H4 (cell line): ENCODE data around the gene OAS3. TPM values are rescaled to one million over a fixed set of nuclear protein-coding genes. Genes with fewer than 3 reads are reported as not detected.
A peak's percentile ranks its signal among the peaks of the same experiment; 100 is the strongest.
"Not testable (repeated sequence)": the region's sequence is repeated elsewhere in the genome, so short reads cannot be mapped to it uniquely, and the experiment has no call there.

ENCODE experiments used
- DNase-seq: peaks from one replicate; pipeline ENCODE4 v3.0.0-alpha.2; 2015; ENCODE audit warnings: low spot score
- total RNA-seq: library from RNA; depleted of rRNA; stranded (reverse); fragments of >200 nt; shearing (Covaris generic); gene quantifications from 2 replicates; pipeline ENCODE4 v1.2.3, GENCODE V29; 2014

The OAS3 gene
- total RNA-seq, 1 experiment from 2014 or later: 46.8 TPM

DNA sequence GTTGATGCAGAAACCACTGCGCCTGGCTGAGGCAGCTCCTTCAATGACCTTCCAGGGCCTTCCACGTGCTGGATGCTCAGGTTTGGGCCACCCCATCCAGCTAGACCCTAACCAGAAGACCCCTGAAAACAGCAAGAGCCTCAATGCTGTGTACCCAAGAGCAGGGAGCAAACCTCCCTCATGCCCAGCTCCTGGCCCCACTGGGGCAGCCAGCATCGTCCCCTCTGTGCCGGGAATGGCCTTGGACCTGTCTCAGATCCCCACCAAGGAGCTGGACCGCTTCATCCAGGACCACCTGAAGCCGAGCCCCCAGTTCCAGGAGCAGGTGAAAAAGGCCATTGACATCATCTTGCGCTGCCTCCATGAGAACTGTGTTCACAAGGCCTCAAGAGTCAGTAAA is 10.5 kb downstream of the OAS3 start:
- DNase-seq: no peak

DNA sequence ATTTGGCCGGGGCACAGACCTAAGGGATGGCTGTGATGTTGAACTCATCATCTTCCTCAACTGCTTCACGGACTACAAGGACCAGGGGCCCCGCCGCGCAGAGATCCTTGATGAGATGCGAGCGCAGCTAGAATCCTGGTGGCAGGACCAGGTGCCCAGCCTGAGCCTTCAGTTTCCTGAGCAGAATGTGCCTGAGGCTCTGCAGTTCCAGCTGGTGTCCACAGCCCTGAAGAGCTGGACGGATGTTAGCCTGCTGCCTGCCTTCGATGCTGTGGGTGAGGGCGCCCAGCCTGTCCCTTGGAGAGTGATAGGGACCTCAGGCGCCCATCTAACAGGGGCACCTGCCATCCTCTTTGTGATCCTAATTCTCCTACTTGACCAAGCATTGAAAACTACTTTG is 12.4 kb downstream of the OAS3 start:
- DNase-seq: no peak

DNA sequence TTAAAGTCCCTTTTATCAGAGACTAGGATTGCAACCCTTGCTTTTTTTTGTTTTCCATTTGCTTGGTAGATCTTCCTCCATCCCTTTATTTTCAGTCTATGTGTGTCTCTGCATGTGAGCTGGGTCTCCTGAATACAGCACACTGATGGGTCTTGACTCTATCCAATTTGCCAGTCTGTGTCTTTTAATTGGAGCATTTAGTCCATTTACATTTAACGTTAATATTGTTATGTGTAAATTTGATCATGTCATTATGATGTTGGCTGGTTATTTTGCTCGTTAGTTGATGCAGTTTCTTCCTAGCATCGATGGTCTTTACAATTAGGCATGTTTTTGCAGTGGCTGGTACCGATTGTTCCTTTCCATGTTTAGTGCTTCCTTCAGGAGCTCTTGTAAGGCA is 18.9 kb downstream of the OAS3 start:
- not testable (repeated sequence) for DNase-seq

DNA sequence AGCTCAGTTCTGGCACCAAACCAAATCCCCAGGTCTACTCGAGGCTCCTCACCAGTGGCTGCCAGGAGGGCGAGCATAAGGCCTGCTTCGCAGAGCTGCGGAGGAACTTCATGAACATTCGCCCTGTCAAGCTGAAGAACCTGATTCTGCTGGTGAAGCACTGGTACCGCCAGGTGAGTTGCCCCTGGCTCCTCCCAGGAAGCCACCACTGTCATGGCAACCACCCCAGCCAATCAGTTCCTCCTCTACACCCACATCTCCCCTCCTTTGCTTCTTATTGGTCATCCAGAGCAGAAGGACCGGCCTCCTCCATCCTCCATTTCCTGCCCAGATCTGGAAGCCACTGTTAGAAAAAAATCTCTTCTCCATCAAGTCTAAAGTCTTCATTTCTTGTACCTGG is 22.8 kb downstream of the OAS3 start:
- DNase-seq: no peak

DNA sequence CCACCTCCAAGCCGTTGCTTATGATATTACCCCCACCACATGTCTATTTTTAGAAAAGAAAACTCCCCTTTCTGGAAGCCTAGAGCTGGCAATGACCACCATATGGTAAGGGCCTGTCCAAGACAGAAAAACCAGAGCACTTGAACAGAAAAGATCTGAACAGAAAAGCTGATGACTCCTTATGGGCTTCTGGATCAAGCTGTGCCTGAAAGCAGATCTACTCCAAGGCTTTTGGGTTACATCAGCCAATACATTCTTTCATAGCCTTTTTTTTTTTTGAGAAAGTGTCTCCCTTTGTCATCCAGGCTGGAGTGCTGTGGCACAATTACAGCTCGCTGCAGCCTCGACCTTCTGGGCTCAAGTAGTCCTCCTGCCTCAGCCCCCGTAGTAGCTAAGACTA is 23.3 kb downstream of the OAS3 start:
- DNase-seq: no peak

DNA sequence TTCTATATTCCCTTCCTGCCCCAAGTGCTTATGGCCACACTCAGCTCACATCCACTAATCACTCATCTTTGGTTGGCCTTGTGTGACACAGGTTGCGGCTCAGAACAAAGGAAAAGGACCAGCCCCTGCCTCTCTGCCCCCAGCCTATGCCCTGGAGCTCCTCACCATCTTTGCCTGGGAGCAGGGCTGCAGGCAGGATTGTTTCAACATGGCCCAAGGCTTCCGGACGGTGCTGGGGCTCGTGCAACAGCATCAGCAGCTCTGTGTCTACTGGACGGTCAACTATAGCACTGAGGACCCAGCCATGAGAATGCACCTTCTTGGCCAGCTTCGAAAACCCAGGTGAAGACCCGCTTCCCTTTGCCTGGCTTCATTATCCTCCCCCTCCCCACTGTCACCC is 24.3 kb downstream of the OAS3 start:
- DNase-seq: no peak

DNA sequence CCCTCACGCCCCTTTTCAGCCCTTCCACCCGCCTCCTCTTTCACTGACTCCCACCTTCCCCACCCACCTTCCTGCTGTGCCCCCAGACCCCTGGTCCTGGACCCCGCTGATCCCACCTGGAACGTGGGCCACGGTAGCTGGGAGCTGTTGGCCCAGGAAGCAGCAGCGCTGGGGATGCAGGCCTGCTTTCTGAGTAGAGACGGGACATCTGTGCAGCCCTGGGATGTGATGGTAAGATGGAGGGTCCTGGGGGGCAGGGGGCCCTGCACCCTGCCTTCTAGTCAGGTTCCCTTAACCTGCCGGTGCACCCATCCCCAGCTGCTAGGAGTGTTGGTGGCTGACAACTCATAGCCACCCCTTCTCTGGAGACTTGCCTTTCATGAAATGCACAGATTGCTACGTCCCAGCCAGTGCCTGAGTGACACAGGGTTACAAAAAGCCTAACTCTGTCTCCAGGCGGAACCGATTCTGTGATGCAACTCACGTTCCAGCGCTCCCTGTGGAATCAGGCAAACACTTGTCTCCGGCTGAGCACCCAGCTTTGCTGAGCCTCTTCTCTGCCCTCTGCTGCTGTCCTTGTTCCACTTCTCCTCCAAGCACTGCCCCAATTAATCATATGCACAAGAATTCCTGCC is 25.1 kb downstream of the OAS3 start:
- no peak for DNase-seq

DNA sequence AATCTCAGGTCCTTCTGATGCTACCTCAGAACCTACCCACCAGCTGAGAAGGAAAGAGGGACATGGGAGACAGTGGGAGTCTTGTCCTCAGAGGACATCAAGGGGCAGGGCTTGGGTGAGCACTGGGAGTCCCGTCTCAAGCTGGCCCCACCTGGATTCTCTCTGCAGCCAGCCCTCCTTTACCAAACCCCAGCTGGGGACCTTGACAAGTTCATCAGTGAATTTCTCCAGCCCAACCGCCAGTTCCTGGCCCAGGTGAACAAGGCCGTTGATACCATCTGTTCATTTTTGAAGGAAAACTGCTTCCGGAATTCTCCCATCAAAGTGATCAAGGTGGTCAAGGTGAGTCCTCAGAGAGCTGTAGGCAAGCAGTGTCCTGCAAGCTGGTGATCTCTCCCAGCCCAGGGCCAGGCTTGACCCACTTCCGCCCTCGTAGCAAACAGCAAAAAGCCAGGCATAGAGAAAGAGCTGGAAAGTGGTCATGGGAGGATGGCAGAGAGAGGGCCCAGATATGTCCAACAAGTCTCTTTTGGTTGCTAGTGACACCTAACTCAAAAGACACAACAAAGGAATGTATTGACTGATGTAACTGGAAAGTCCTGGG is 25.9 kb downstream of the OAS3 start:
- no peak for DNase-seq

DNA sequence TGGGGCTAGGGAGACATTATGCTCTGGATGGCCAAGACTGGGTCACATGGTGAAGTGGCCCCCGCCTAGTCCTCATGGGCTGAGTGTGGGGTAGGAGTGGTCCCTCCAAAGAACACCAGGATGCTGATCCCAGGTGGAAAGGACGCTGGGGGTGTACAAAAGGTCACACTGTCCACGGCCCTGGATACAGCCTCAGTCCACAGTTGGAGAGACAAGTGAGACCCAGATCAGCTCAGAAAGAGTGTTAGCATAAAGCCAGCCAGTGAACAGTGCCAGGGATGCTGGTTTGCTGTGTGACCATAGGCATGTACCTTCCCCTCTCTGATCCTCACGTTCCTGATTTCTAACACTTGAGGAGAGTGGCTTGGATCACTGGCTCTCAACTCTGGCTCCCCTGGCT is 26.6 kb downstream of the OAS3 start:
- DNase-seq: no peak

DNA sequence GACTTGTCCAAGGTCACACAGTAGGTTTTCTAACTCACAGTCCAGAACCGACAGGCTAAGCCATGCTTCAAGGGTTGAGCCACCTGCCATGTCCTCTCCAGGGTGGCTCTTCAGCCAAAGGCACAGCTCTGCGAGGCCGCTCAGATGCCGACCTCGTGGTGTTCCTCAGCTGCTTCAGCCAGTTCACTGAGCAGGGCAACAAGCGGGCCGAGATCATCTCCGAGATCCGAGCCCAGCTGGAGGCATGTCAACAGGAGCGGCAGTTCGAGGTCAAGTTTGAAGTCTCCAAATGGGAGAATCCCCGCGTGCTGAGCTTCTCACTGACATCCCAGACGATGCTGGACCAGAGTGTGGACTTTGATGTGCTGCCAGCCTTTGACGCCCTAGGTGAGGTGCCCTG is 27.4 kb downstream of the OAS3 start:
- no peak for DNase-seq

DNA sequence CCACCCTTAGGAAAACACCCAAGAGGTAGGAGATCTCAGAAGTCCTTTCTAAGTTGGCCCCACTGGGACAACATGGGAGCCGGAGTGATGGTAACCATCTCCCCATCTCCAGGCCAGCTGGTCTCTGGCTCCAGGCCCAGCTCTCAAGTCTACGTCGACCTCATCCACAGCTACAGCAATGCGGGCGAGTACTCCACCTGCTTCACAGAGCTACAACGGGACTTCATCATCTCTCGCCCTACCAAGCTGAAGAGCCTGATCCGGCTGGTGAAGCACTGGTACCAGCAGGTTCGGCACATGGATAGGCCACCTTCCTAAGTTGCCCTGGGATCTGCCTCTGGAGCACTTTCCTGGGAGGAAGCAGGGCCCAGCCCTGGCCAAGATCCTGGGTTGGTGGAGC is 29.0 kb downstream of the OAS3 start:
- no peak for DNase-seq

DNA sequence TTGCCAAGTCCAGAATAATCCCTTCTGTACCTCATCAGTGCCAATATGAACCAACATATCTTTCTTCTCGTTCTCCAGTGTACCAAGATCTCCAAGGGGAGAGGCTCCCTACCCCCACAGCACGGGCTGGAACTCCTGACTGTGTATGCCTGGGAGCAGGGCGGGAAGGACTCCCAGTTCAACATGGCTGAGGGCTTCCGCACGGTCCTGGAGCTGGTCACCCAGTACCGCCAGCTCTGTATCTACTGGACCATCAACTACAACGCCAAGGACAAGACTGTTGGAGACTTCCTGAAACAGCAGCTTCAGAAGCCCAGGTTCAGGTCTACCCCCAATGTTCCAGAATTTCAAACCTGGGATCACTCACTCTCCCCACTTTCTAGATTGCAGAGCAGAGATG is 29.6 kb downstream of the OAS3 start:
- DNase-seq: no peak

DNA sequence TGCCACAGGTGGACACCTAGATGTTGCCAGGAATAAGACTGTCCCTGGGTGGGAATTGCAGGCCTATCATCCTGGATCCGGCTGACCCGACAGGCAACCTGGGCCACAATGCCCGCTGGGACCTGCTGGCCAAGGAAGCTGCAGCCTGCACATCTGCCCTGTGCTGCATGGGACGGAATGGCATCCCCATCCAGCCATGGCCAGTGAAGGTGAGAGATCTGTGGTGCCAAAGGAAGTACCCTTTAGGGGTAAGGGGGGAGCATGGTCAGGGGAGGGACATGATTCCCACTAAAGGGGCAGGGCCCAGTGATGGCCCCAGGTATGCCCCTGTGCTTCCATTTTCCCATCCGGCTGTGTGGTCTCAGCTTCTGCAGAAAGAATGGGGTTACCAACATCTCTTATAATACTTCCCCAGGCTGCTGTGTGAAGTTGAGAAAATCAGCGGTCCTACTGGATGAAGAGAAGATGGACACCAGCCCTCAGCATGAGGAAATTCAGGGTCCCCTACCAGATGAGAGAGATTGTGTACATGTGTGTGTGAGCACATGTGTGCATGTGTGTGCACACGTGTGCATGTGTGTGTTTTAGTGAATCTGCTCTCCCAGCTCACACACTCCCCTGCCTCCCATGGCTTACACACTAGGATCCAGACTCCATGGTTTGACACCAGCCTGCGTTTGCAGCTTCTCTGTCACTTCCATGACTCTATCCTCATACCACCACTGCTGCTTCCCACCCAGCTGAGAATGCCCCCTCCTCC is 31.5 kb downstream of the OAS3 start:
- no peak for DNase-seq

DNA sequence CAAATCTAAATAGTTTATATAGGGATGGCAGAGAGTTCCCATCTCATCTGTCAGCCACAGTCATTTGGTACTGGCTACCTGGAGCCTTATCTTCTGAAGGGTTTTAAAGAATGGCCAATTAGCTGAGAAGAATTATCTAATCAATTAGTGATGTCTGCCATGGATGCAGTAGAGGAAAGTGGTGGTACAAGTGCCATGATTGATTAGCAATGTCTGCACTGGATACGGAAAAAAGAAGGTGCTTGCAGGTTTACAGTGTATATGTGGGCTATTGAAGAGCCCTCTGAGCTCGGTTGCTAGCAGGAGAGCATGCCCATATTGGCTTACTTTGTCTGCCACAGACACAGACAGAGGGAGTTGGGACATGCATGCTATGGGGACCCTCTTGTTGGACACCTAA is 32.1 kb downstream of the OAS3 start:
- no peak for DNase-seq

DNA sequence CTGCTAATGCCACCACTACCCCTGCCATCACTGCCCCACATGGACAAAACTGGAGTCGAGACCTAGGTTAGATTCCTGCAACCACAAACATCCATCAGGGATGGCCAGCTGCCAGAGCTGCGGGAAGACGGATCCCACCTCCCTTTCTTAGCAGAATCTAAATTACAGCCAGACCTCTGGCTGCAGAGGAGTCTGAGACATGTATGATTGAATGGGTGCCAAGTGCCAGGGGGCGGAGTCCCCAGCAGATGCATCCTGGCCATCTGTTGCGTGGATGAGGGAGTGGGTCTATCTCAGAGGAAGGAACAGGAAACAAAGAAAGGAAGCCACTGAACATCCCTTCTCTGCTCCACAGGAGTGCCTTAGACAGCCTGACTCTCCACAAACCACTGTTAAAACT is 33.0 kb downstream of the OAS3 start:
- no peak for DNase-seq

DNA sequence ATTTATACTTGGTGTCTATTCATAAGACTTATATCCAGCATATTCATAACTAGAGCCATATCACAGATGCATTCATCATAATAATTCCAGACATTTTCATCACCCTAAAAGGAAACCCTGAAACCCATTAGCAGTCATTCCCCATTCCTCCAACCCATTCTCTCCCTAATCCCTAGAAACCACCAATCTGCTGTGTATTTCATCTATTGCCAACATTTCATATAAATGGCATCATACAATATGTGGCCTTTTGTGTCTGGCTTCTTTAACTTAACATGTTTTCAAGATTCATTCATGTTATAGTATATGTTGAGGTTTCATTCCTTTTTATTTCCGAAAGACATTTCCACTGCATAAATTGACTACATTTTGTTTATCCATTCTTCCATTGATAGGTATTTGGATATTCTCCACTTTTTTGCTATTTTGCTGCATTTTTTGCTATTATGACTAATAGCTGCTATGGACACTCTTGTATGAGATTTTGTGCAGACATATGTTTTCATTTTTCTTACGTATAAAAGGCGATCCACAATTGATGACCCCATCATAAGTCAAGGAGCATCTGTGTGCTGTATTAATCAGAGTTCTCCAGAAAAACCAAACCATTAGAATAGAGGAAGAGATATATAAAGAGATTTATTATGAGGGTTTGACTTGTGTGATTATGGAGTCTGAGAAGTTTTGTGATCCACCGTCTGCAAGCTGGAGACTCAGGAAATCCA is 34.9 kb downstream of the OAS3 start:
- DNase-seq: no peak

DNA sequence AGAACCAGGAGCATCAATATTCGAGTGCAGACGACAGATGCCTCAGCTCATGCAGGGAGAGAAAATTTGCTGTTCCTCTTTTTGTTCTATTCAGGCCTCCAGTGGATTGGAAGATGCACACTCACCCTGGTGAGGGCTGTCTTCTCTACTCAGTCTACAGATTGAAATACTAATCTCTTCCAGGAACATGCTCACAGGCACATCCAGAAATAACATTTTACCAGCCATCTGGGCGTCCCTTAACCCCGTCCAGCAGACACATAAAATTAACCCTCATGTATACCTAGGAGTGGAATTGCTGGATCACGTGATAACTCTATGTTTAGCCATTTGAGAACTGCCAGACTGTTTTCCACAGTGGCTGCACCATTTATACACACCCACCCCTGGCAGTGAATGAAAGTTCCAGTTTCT is 35.6 kb downstream of the OAS3 start:
- DNase-seq: no peak

DNA sequence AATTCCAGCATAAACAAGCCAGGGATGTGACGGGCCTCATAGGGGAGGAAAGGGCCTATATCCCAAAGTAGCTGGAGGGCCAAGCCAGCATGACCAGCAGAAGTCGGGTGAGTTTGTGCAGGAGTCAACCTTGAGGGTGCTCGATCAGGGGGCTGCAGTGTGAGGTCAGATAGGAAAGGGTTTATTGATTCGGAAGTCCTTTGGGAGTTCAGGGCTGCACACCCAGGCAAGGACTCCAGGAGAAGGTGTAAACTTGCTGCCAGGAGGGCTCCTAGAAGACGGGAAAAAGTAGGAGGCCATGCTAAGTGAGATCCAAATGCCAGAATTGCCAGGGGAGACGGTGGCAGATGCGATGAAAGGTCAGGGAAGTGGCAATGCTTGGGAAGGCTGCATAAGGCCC is 36.6 kb downstream of the OAS3 start:
- DNase-seq: no peak

DNA sequence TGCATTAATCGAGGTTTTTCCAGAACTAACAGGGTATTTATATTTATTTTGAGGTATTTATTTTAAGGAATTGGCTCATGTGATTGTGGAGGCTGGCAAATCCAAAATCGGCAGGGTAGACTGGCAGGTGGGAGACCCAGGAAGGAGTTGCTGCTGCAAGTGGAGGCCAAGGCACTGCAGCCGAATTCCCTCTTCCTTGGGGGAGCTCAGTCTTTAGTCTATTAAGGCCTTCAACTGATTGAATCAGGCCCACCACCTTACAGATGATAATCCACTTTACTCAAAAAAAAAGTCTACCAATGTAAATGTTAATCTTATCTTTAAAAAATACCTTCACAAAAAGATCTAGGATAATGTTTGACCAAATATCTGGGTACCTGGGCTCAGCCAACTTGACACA is 38.9 kb downstream of the OAS3 start:
- DNase-seq: no peak

DNA sequence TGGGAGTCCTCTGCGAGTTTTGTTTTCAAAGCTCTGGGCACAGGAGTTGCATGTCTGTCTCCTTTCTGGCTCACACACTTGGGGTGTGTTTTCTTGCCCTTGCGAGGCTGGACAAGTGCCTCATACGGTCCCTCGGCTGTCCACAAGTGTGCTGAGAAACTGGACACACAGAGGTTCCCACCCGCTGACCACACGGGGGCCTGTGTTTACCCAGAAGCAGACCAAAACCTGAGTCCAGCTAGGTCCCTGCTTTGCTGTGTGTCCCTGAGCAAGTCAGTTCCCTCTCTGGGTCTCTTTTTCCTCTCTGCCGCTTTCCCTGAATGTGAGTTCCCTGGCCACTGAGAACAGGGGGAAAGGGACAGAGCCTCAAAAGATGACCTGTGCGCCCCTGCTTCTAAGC is 39.4 kb downstream of the OAS3 start:
- no peak for DNase-seq

DNA sequence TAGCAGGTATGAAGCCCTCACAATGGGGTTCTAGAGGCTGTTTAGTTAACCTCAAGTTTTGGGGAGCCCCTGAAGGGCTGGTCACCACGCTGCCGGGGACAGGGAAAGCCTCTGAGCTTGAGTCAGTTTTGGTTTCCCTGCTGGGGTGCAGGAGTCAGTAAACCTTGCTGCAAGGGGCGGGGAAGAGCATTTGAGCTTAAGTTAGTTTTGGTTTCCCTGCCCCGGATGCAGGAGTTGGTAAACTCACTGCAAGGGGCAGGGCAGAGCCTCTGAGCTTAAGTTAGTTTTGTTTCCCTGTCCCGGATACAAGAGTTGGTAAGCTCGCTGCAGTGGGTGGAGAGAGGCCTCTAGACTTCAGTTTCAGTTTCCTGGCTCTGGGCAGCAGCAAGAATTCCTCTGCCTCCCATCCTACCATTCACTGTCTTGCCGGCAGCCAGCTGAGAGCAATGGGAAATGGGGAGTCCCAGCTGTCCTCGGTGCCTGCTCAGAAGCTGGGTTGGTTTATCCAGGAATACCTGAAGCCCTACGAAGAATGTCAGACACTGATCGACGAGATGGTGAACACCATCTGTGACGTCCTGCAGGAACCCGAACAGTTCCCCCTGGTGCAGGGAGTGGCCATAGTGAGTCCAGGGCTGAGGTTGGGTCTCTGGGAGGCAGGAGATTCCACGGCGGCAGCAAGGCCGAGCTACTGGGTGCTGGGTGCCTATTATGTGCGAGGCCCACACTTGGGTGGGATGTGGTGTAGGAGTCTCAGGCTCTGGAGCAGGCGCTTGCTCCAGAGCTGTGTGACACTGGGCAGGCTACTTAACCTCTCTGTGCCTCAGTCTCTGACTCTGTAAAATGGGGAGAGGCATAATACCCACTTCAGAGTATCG is 40.1 kb downstream of the OAS3 start, which contains the start of gene OAS2:
Gene OAS2, plus strand, starts transcription at position 357 of the 878 bp plus-strand sequence. Its CDS starts 90 bp downstream, at position 447.
- DNase-seq: peak; percentile 87
